ENCODE results near the gene PCDHB13. TPM values are rescaled to one million over a fixed set of nuclear protein-coding genes. Genes with fewer than 3 reads are reported as not detected.
"Not testable (repeated sequence)": the region's sequence is repeated elsewhere in the genome, so short reads cannot be mapped to it uniquely, and the experiment has no call there.

Gene PCDHB13
- total and polyA plus RNA-seq, 2 donors (not counting 1 experiment from before 2014, with no cell fraction given), result 0.62 to 1.5 TPM

DNA sequence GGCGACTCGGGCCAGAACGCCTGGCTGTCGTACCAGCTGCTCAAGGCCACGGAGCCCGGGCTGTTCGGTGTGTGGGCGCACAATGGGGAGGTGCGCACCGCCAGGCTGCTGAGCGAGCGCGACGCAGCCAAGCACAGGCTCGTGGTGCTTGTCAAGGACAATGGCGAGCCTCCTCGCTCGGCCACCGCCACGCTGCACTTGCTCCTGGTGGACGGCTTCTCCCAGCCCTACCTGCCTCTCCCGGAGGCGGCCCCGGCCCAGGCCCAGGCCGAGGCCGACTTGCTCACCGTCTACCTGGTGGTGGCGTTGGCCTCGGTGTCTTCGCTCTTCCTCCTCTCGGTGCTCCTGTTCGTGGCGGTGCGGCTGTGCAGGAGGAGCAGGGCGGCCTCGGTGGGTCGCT lies 19.4 kb upstream of the PCDHB13 start:
- not testable (repeated sequence) for H2AFZ ChIP-seq (ENCODE audit: low read length); H4K20me1 ChIP-seq (ENCODE audit: control insufficient read depth, extremely low read depth, insufficient read depth, low read length); H3K36me3 ChIP-seq (ENCODE audit: control insufficient read depth, insufficient read depth, low read length); H3K27me3 ChIP-seq (ENCODE audit: control insufficient read depth, insufficient read depth, low read length); DNase-seq (ENCODE audit: low read depth in 2 of 2); H3K9me3 ChIP-seq (ENCODE audit: control insufficient read depth, insufficient read depth, low read depth, low read length); H3K9ac ChIP-seq (ENCODE audit: insufficient read depth, low read length); H3K4me1 ChIP-seq (ENCODE audit: control insufficient read depth, extremely low read depth, insufficient read depth, low read length); H3K27ac ChIP-seq (ENCODE audit: insufficient read depth, low read length); H3K79me2 ChIP-seq (ENCODE audit: control insufficient read depth, insufficient read depth, low read length); H3K4me2 ChIP-seq (ENCODE audit: extremely low read depth, insufficient read depth, low read length); H3K4me3 ChIP-seq (replicated peaks in 1 of 4; ENCODE audit: control extremely low read depth in 1 of 4, insufficient read depth in 1 of 4, low read depth in 3 of 4, low read length in 4 of 4)

DNA sequence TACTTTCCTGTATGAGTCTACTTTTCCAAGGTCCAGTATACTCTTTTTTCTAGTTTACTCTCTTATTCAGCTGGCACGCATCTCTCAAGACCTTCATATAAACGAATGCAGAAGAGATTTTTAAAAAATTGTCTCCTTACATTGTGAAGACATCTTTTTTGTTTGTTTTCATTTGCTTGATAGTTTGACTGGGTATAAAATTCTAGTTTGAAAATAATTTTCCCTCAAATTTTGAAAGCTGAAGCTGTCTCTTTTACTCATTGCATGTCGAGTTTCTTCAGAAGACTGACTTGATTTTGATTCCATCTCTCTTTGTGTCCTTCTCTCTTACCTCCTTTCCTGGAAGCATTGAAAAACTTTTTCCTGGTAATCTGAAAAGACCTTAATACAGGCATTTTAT lies 17.4 kb upstream of the PCDHB13 start:
- TF ChIP-seq, protein P1, sequence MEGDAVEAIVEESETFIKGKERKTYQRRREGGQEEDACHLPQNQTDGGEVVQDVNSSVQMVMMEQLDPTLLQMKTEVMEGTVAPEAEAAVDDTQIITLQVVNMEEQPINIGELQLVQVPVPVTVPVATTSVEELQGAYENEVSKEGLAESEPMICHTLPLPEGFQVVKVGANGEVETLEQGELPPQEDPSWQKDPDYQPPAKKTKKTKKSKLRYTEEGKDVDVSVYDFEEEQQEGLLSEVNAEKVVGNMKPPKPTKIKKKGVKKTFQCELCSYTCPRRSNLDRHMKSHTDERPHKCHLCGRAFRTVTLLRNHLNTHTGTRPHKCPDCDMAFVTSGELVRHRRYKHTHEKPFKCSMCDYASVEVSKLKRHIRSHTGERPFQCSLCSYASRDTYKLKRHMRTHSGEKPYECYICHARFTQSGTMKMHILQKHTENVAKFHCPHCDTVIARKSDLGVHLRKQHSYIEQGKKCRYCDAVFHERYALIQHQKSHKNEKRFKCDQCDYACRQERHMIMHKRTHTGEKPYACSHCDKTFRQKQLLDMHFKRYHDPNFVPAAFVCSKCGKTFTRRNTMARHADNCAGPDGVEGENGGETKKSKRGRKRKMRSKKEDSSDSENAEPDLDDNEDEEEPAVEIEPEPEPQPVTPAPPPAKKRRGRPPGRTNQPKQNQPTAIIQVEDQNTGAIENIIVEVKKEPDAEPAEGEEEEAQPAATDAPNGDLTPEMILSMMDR (conservative IDR thresholded peaks at IDR 0.05 in 1 of 2, IDR thresholded peaks at IDR 0.05 in 1 of 2; ENCODE audit: low read depth in 1 of 2, low read length in 2 of 2), result no peak
- no peak for TF ChIP-seq EZH2 (IDR thresholded peaks at IDR 0.05; ENCODE audit: low read length, missing control alignments)
- Histone ChIP-seq H3K4me3 (replicated peaks in 1 of 4; ENCODE audit: control extremely low read depth in 1 of 4, insufficient read depth in 1 of 4, low read depth in 3 of 4, low read length in 4 of 4) (no peak overlapping the region), H3K9ac (ENCODE audit: insufficient read depth, low read length) (no peak overlapping the region), H3K79me2 (ENCODE audit: control insufficient read depth, insufficient read depth, low read length) (no peaks in the 10 kb centered on the region), H3K27me3 (ENCODE audit: control insufficient read depth, insufficient read depth, low read length) (no peaks in the 10 kb centered on the region), H3K4me1 (ENCODE audit: control insufficient read depth, extremely low read depth, insufficient read depth, low read length) (no peaks in the 10 kb centered on the region), H4K20me1 (ENCODE audit: control insufficient read depth, extremely low read depth, insufficient read depth, low read length) (no peaks in the 10 kb centered on the region), H3K9me3 (ENCODE audit: control insufficient read depth, insufficient read depth, low read depth, low read length) (no peaks in the 10 kb centered on the region), H3K27ac (ENCODE audit: insufficient read depth, low read length) (no peak overlapping the region), H3K36me3 (ENCODE audit: control insufficient read depth, insufficient read depth, low read length) (no peaks in the 10 kb centered on the region), H2AFZ (ENCODE audit: low read length) (no peak overlapping the region), H3K4me2 (ENCODE audit: extremely low read depth, insufficient read depth, low read length) (no peak overlapping the region)
- DNase-seq (ENCODE audit: low read depth in 2 of 2), result no peak

- Histone ChIP-seq H3K4me3 (replicated peaks in 1 of 4; ENCODE audit: control extremely low read depth in 1 of 4, insufficient read depth in 1 of 4, low read depth in 3 of 4, low read length in 4 of 4) (peak within 1 kb of the TSS in 1 of 4 experiments; percentile 25), H3K36me3 (ENCODE audit: control insufficient read depth, insufficient read depth, low read length) (no peaks in the 10 kb centered on the region), H3K4me2 (ENCODE audit: extremely low read depth, insufficient read depth, low read length) (no peak within 1 kb of the TSS), H3K79me2 (ENCODE audit: control insufficient read depth, insufficient read depth, low read length) (no peaks in the 10 kb centered on the region), H2AFZ (ENCODE audit: low read length) (no peak within 1 kb of the TSS), H3K27ac (ENCODE audit: insufficient read depth, low read length) (no peak within 1 kb of the TSS), H4K20me1 (ENCODE audit: control insufficient read depth, extremely low read depth, insufficient read depth, low read length) (no peaks in the 10 kb centered on the region), H3K4me1 (ENCODE audit: control insufficient read depth, extremely low read depth, insufficient read depth, low read length) (no peaks in the 10 kb centered on the region), H3K9ac (ENCODE audit: insufficient read depth, low read length) (no peak within 1 kb of the TSS), H3K27me3 (ENCODE audit: control insufficient read depth, insufficient read depth, low read length) (no peaks in the 10 kb centered on the region), H3K9me3 (ENCODE audit: control insufficient read depth, insufficient read depth, low read depth, low read length) (no peaks in the 10 kb centered on the region)
- TF ChIP-seq, protein P1 (conservative IDR thresholded peaks at IDR 0.05 in 1 of 2, IDR thresholded peaks at IDR 0.05 in 1 of 2; ENCODE audit: low read depth in 1 of 2, low read length in 2 of 2), result no peak
- no peak for TF ChIP-seq EZH2 (IDR thresholded peaks at IDR 0.05; ENCODE audit: low read length, missing control alignments)
- DNase-seq (ENCODE audit: low read depth in 2 of 2), result no peak
Measured at GRCh38 chr5:141199359-141200235, 14.1 kb upstream of the PCDHB13 start, which contains the start of gene PCDHB11. Gene PCDHB11 (plus strand): TSS chr5:141199627. CDS start chr5:141199775, 148 bp downstream.

DNA sequence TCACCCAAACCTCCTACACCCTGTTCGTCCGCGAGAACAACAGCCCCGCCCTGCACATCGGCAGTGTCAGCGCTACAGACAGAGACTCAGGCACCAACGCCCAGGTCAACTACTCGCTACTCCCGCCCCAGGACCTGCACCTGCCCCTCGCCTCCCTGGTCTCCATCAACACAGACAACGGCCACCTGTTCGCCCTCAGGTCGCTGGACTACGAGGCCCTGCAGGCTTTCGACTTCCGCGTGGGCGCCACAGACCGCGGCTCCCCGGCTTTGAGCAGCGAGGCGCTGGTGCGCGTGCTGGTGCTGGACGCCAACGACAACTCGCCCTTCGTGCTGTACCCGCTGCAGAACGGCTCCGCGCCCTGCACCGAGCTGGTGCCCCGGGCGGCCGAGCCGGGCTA lies 12.6 kb upstream of the PCDHB13 start:
- H3K27me3 ChIP-seq (ENCODE audit: control insufficient read depth, insufficient read depth, low read length); H3K36me3 ChIP-seq (ENCODE audit: control insufficient read depth, insufficient read depth, low read length); DNase-seq (ENCODE audit: low read depth in 2 of 2); H3K79me2 ChIP-seq (ENCODE audit: control insufficient read depth, insufficient read depth, low read length); H4K20me1 ChIP-seq (ENCODE audit: control insufficient read depth, extremely low read depth, insufficient read depth, low read length); H3K27ac ChIP-seq (ENCODE audit: insufficient read depth, low read length); H3K9ac ChIP-seq (ENCODE audit: insufficient read depth, low read length); H3K4me2 ChIP-seq (ENCODE audit: extremely low read depth, insufficient read depth, low read length); H3K4me1 ChIP-seq (ENCODE audit: control insufficient read depth, extremely low read depth, insufficient read depth, low read length); H2AFZ ChIP-seq (ENCODE audit: low read length); H3K9me3 ChIP-seq (ENCODE audit: control insufficient read depth, insufficient read depth, low read depth, low read length); H3K4me3 ChIP-seq (replicated peaks in 1 of 4; ENCODE audit: control extremely low read depth in 1 of 4, insufficient read depth in 1 of 4, low read depth in 3 of 4, low read length in 4 of 4): not testable (repeated sequence)

GRCh38 chr5:141201646-141202045 lies 12.1 kb upstream of the PCDHB13 start:
- not testable (repeated sequence) for DNase-seq (ENCODE audit: low read depth in 2 of 2); H3K4me3 ChIP-seq (replicated peaks in 1 of 4; ENCODE audit: control extremely low read depth in 1 of 4, insufficient read depth in 1 of 4, low read depth in 3 of 4, low read length in 4 of 4); H3K27me3 ChIP-seq (ENCODE audit: control insufficient read depth, insufficient read depth, low read length); H3K4me2 ChIP-seq (ENCODE audit: extremely low read depth, insufficient read depth, low read length); H3K9ac ChIP-seq (ENCODE audit: insufficient read depth, low read length); H3K9me3 ChIP-seq (ENCODE audit: control insufficient read depth, insufficient read depth, low read depth, low read length); H3K79me2 ChIP-seq (ENCODE audit: control insufficient read depth, insufficient read depth, low read length); H3K4me1 ChIP-seq (ENCODE audit: control insufficient read depth, extremely low read depth, insufficient read depth, low read length); H3K36me3 ChIP-seq (ENCODE audit: control insufficient read depth, insufficient read depth, low read length); H2AFZ ChIP-seq (ENCODE audit: low read length); H4K20me1 ChIP-seq (ENCODE audit: control insufficient read depth, extremely low read depth, insufficient read depth, low read length); H3K27ac ChIP-seq (ENCODE audit: insufficient read depth, low read length)

Measured in fibroblast of lung (primary cell).